ENCODE data around the gene EIF4EBP2. TPM values are rescaled to one million over a fixed set of nuclear protein-coding genes. Genes with fewer than 3 reads are reported as not detected.

The EIF4EBP2 gene
- total and polyA plus RNA-seq, 2 experiments from 2014 or later: 42.0 to 131 TPM

DNA sequence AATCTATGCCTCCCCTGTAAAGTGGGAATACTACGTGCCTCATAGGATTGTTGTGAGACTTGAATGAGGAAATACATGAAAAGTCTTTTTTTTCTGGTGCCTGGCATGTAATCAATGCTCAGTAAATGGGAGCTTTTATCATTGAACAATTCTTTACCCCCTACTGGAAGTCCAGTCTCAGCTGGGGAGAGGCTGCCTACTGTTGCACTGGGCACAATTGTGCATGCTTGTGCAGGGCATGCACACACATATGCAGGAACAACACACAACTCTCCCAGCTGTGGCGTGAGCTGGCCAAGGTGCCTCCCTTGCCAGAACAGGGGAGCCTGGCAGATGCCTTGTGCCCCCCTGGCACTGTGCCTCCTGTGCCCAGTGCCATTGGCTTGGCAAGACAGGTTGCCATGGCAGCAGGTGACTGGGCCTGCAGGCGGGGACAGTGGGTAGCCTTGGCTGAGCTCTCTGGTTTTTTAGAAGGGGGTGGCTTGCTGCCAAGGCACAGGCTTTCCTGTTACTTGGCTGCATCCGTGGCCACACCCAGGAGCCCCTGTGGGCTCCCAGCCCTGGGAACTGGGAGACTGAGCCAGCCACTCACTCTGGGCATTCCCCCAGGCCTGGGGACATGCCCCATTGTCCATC lies 58.5 kb downstream of the EIF4EBP2 start:
- no peak overlapping the region for H3K4me3 ChIP-seq
- no peak for DNase-seq (ENCODE audit: low spot score)
- Mint-ChIP-seq H3K4me1 (peaks cover 24% of the 10 kb centered on the region), H3K36me3 (ENCODE audit: low read depth) (no peaks in the 10 kb centered on the region), H3K4me3 (no peak overlapping the region), H3K9me3 (no peaks in the 10 kb centered on the region; the same call in 2 of the 3 replicates), H3K27me3 (ENCODE audit: insufficient read depth, low read depth, poor library complexity) (peaks cover 42% of the 10 kb centered on the region), H3K27ac (no peak overlapping the region)
- no peaks in the 10 kb centered on the region for H3K36me3 ChIP-seq (ENCODE audit: insufficient read depth)
- peaks cover 21% of the 10 kb centered on the region for H3K4me1 ChIP-seq (ENCODE audit: insufficient read depth)
- no peaks in the 10 kb centered on the region for H3K79me2 ChIP-seq (replicated peaks; ENCODE audit: insufficient read depth)
- TF ChIP-seq REST (IDR thresholded peaks at IDR 0.05; ENCODE audit: unreplicated experiment) (no peak), STAT1 (IDR thresholded peaks at IDR 0.05; ENCODE audit: unreplicated experiment) (no peak), CREB1 (CRISPR knock-in tag; IDR thresholded peaks at IDR 0.05; ENCODE audit: low read depth) (no peak), JUNB (IDR thresholded peaks at IDR 0.05; ENCODE audit: unreplicated experiment) (no peak), ZNF331 (CRISPR knock-in tag; IDR thresholded peaks at IDR 0.05; ENCODE audit: low read depth) (no peak), ETS1 (IDR thresholded peaks at IDR 0.05) (no peak), NANOG (IDR thresholded peaks at IDR 0.05; ENCODE audit: borderline replicate concordance) (no peak), CTCF (conservative IDR thresholded peaks at IDR 0.05; ENCODE audit: low read depth in 2 of 2) (no peak), ZNF114 (CRISPR knock-in tag; IDR thresholded peaks at IDR 0.05) (no peak), EZH2 (IDR thresholded peaks at IDR 0.05; ENCODE audit: low read depth, unreplicated experiment) (no peak), EZH2phosphoT487 (IDR thresholded peaks at IDR 0.05; ENCODE audit: unreplicated experiment) (no peak), POLR2AphosphoS5 (IDR thresholded peaks at IDR 0.05; ENCODE audit: low read depth) (no peak)
- TF ChIP-seq, protein P1, sequence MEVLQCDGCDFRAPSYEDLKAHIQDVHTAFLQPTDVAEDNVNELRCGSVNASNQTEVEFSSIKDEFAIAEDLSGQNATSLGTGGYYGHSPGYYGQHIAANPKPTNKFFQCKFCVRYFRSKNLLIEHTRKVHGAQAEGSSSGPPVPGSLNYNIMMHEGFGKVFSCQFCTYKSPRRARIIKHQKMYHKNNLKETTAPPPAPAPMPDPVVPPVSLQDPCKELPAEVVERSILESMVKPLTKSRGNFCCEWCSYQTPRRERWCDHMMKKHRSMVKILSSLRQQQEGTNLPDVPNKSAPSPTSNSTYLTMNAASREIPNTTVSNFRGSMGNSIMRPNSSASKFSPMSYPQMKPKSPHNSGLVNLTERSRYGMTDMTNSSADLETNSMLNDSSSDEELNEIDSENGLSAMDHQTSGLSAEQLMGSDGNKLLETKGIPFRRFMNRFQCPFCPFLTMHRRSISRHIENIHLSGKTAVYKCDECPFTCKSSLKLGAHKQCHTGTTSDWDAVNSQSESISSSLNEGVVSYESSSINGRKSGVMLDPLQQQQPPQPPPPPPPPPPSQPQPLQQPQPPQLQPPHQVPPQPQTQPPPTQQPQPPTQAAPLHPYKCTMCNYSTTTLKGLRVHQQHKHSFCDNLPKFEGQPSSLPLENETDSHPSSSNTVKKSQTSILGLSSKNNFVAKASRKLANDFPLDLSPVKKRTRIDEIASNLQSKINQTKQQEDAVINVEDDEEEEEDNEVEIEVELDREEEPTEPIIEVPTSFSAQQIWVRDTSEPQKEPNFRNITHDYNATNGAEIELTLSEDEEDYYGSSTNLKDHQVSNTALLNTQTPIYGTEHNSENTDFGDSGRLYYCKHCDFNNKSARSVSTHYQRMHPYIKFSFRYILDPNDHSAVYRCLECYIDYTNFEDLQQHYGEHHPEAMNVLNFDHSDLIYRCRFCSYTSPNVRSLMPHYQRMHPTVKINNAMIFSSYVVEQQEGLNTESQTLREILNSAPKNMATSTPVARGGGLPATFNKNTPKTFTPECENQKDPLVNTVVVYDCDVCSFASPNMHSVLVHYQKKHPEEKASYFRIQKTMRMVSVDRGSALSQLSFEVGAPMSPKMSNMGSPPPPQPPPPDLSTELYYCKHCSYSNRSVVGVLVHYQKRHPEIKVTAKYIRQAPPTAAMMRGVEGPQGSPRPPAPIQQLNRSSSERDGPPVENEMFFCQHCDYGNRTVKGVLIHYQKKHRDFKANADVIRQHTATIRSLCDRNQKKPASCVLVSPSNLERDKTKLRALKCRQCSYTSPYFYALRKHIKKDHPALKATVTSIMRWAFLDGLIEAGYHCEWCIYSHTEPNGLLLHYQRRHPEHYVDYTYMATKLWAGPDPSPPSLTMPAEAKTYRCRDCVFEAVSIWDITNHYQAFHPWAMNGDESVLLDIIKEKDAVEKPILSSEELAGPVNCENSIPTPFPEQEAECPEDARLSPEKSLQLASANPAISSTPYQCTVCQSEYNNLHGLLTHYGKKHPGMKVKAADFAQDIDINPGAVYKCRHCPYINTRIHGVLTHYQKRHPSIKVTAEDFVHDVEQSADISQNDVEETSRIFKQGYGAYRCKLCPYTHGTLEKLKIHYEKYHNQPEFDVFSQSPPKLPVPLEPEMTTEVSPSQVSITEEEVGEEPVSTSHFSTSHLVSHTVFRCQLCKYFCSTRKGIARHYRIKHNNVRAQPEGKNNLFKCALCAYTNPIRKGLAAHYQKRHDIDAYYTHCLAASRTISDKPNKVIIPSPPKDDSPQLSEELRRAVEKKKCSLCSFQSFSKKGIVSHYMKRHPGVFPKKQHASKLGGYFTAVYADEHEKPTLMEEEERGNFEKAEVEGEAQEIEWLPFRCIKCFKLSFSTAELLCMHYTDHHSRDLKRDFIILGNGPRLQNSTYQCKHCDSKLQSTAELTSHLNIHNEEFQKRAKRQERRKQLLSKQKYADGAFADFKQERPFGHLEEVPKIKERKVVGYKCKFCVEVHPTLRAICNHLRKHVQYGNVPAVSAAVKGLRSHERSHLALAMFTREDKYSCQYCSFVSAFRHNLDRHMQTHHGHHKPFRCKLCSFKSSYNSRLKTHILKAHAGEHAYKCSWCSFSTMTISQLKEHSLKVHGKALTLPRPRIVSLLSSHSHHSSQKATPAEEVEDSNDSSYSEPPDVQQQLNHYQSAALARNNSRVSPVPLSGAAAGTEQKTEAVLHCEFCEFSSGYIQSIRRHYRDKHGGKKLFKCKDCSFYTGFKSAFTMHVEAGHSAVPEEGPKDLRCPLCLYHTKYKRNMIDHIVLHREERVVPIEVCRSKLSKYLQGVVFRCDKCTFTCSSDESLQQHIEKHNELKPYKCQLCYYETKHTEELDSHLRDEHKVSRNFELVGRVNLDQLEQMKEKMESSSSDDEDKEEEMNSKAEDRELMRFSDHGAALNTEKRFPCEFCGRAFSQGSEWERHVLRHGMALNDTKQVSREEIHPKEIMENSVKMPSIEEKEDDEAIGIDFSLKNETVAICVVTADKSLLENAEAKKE (CRISPR knock-in tag; IDR thresholded peaks at IDR 0.05): no peak
- H3K4me2 ChIP-seq: no peak overlapping the region
- H3K27me3 ChIP-seq (ENCODE audit: insufficient read depth): peaks cover 33% of the 10 kb centered on the region
- H3K9me2 ChIP-seq (ENCODE audit: insufficient read depth): no peaks in the 10 kb centered on the region
- ATAC-seq: no peak
- no peaks in the 10 kb centered on the region; the same call in 1 of the 2 replicates for H4K20me1 ChIP-seq (replicated peaks; ENCODE audit: insufficient read depth)
- peaks cover 18% of the 10 kb centered on the region; the same call in 1 of the 2 replicates for H3F3A ChIP-seq (replicated peaks; ENCODE audit: low read depth)
- no peak overlapping the region for H2AFZ ChIP-seq
- H3K27ac ChIP-seq (ENCODE audit: low read depth): no peak overlapping the region
